Activated T-cell treated with anti-CD3 and anti-CD28 coated beads, Interleukin-2, amount 50 U/mL, for 48 hours (primary cell): ENCODE measurements around the gene MVD.

Experiments
- DNase-seq, 2 experiments: peaks; one replicate each; pipeline ENCODE4 v3.0.0-alpha.2; 2020

Gene MVD

DNA sequence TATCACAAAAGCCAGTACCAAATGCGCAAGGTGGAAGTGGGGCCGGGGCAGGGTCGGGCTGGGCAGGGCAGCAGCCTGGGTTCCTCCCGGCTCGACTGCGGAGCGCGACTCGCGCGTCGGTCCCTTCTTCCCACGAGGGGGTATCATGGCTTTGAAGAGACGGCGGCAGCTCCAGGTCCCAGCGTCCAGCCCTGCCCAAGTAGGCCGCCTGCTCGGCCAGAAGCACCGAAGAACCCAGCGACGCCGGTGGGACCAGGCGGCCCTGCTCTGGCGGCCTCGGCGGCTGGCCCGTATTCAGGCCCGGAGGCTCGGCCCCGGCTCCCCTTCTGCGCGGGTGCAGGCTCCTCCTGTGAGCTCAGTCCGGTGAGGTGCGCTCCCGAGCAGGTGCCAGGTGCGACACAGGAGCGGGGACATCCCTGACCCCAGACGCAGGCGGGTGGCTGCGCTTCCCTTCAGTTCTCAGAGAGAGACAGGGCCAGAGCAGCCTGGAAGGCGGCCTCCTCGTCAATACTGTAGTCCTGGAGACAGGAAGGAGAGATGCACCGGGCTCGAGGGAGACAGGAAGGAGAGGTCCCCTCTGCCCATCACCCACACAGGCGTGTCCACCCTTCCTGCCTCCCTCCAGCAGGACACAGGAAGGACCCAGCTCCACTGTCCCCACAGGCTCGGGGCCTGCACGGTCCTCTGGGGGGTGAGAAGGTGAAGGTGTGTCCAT lies 34.4 kb upstream of the MVD start:
- no peak for DNase-seq

DNA sequence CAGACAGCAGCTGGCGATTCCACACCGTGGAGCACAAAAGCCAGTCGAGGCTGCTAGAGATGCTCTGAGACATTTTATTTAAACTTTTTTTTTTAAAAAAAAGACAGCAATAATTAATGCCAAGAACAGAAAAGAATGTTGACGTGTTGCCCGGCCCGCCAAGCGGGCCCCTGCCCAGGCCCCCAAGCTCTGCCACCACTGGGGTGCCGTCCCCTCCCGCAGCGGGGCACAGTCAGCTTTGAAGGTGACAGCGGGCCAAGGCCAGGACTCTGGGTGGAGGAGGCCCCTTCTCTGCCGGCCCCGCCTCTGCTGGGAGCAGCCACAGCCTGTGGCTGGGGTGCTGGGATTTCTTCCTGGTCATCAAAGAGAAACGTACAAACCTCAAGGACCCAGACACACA lies 33.5 kb upstream of the MVD start:
- DNase-seq, result no peak

GRCh38 chr16:88695753-88696152 lies 32.9 kb upstream of the MVD start:
- no peak for DNase-seq

GRCh38 chr16:88695218-88695617 lies 32.3 kb upstream of the MVD start:
- no peak for DNase-seq

DNA sequence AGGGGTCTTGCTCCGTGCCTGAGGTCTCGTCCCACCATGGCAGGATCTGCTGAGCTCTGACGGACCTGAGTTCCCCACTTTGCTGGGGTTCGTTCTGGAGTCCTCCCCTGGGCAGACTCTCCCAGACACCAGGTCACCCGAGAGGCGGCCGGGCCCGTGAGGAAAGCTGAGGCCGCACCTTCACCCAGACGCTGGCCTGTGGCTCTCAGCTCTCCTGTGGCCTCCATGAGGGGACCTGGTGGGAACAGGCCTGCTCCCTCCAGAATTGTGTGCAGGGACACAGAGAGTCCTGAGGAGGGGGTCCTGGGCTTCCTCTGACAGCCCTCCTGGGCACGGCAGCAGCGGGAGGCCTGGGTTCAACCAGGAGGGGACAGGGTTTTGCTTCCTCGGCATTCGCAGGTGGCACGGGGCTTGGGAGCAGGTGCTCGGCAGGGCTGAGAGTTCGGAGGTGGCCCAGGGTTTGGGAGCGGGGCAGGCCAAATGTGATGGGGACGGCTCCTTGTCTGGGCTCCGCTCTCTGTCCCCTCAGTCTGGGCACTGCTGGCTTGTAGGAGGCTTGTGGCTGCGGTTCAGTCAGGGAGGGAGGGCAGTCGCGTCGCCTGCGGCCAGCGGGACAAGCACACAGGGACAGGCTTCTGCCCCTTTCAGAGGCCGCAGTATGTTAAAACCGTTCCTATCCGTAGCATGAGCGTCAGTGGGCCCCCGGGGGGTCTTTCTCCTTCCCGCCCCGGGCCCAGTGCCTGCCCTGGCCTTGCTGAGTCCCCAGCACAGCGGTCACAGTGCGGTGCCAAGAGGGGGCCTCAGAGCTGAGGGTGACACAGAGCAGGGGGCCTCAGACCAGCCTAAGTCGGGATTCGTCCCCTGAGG lies 31.6 kb upstream of the MVD start:
- DNase-seq, result no peak

DNA sequence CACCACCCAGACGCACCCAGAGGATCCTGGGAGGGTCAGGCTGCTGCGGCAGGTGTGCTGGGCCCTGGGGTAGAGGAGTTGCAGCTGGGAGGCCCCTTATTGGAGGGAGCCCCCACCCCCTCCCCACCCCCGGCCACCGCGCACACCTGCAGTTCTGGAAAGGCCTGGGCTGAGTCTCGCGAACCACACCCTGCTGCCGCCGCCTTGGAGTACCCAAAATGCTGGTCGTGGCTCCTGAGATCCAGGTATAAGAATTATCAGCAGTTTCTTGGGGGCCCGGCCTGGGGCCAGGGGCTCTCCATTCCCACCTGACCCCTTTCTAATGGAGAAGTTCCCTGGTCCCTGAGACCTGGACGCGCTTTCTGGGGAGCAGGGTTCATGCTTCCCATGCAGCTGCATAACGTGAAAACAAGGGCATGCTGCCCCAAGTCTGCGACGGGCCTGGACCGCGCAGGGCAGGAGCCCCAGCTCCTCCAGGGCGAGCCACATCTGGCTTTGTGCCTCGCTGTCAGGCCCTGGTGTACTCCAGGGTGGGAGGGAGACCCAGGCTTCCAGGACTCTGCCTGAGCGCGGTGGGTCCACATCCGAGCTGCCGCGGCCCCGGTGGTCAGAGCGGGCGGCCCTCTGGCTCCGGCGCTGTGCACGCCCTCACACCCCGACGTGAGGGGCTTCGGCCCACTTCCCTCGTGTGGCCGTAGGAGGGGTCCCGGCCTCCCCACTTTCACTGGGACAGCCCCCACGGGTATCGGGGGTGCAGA lies 30.7 kb upstream of the MVD start:
- DNase-seq, result no peak

DNA sequence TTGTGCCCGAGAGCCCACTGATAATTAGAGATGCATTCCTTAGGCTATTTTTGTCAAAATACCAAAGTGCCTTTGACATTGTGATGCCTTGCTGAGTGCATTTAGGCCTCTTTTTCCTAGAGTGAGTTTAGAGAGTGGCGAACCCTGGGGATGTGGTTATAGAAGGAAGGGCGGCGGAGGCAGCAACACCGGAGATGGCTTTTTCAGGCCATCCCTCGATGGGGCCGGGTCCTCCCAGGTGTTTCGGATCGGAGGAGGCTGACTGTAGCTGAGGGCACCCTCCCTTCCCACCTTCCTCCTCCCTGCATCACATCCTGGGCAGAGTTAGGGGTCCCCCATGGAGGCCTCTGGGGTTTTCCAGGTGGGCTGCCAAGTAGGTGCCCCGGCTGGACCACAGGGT lies 30.0 kb upstream of the MVD start:
- no peak for DNase-seq

GRCh38 chr16:88691924-88692560 lies 29.2 kb upstream of the MVD start:
- peak; percentile 44 to 49 for DNase-seq

DNA sequence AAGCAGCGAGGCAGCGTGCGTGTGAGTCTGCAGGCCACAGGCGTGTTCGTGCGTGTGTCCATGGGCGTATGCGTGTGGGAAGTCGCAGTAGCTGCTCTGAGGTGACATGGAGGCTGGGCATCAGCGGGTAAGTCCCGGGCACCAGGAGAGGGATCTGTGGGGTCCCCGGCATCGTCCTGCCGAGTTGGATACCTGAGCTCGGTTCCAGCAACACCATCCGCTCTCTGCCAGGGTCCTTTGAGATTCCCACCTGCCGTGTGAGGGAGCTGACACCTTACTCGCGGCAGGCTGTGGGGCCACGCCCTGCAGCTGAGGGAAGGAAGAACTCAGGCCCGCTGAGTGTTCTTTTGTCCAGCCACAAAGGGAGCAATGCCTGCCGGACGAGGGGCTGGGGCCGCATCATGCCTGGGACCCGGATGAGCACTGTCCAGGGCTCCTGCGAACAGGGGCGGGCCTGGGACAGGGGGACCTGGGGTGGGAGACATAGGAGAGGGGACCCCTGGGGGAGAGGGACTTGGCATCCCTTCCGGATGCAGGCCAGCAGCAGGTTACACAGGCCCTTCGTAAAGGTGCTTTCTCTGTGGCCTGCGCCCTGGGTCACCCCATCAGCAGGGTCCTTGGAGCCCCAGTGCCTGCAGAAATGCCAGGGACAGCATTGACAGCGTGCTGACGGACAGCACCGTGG lies 28.4 kb upstream of the MVD start:
- DNase-seq, result no peak

GRCh38 chr16:88690341-88691128 lies 27.6 kb upstream of the MVD start:
- DNase-seq, result no peak

GRCh38 chr16:88688013-88688778 lies 25.3 kb upstream of the MVD start:
- DNase-seq, result no peak

DNA sequence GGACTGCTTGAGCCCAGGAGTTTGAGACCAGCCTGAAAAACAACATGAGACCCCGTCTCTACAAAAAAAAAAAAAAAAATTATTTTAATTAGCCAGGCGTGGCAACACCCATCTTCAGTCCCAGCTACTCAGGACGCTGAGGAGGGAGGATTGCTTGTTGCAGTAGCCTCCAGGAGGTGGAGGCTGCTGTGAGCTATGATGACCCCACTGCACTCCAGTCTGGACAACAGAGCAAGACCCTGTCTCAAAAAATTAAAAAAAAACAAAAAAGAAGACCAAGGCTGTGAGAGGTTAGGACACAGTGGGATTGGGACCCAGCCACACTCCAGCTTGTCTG lies 24.8 kb upstream of the MVD start:
- DNase-seq, result no peak

DNA sequence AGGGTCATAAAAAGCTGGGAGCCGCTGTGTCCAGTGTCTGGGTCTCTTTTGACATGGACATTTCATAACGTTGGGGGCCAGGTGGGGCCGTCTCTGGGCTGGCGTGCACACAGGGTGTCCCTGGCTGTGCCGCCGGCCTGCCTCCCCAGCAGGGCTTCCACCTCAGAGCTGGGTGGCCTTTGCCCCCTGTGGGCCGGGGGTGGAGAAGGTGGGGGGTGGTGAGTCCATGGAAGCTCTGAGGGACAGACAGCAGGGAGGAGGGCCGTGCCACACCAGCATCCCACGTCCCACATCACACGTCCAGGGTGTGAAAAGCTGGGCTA lies 24.3 kb upstream of the MVD start:
- no peak for DNase-seq

- peak; percentile 94 for DNase-seq
Measured at GRCh38 chr16:88686439-88687253, 23.8 kb upstream of the MVD start, which contains the start of gene SNAI3. Gene SNAI3, minus strand, starts transcription at chr16:88686507. Its CDS starts 101 bp downstream, at chr16:88686406.

- DNase-seq, result no peak
Measured at GRCh38 chr16:88686062-88686438, 23.2 kb upstream of the MVD start.

- peak; percentile 81 to 82 for DNase-seq
Measured at GRCh38 chr16:88685156-88686061, 22.5 kb upstream of the MVD start.

- peak in 1 of 2 experiments; percentile 15 for DNase-seq
Measured at GRCh38 chr16:88684569-88685155, 21.8 kb upstream of the MVD start.

- peak; percentile 83 to 86 for DNase-seq
Measured at GRCh38 chr16:88681709-88682451, 19.0 kb upstream of the MVD start.
